Thyroid gland (tissue), 4 donors: ENCODE results near the gene MYDGF. TPM values are rescaled to one million over a fixed set of nuclear protein-coding genes. Genes with fewer than 3 reads are reported as not detected.

Experiments used
- DNase-seq, 2 donors: peaks; one replicate each; pipeline ENCODE4 v3.0.0-alpha.2; 2019
- H3K27ac ChIP-seq, 3 donors: fragments of 200-600 bp; sonication (generic); 1 replicate in 2 of 3; 2 replicates in 1 of 3; pipeline ENCODE4 v1.5.1; 2016 to 2019; ENCODE audit warnings: mild to moderate bottlenecking in 1 of 3, moderate library complexity in 1 of 3
- H3K27me3 ChIP-seq: fragments of 200-600 bp; sonication (generic); one replicate; pipeline ENCODE4 v1.5.1; 2019
- H3K36me3 ChIP-seq, 2 donors: fragments of 200-600 bp; sonication (generic); one replicate each; pipeline ENCODE4 v1.5.1; 2016 to 2019
- H3K4me1 ChIP-seq, 2 donors: fragments of 200-600 bp; sonication (generic); one replicate each; pipeline ENCODE4 v1.5.1; 2017 to 2019
- H3K4me3 ChIP-seq, 3 donors: fragments of 200-600 bp; sonication (generic); replicated peaks in 1 of 3; 1 replicate in 2 of 3; 2 replicates in 1 of 3; pipeline ENCODE4 v1.5.1; 2016; ENCODE audit warnings: mild to moderate bottlenecking in 1 of 3
- H3K9me3 ChIP-seq: fragments of 200-600 bp; sonication (generic); one replicate; pipeline ENCODE4 v1.5.1; 2017
- CTCF ChIP-seq, 6 experiments: fragments of 200-600 bp in 3 of 6; fragments of 450-650 bp in 3 of 6; sonication (generic) in 3 of 6; IDR thresholded peaks; one replicate each; pipeline ENCODE4 v1.5.1; 2016 to 2019; ENCODE audit warnings: antibody characterized with exemption in 6 of 6, mild to moderate bottlenecking in 2 of 6, inconsistent platforms in 1 of 6, moderate library complexity in 1 of 6
- POLR2A ChIP-seq, 2 donors: fragments of 450-650 bp; IDR thresholded peaks; one replicate each; pipeline ENCODE4 v1.6.1; 2017; ENCODE audit warnings: antibody characterized with exemption in 2 of 2, mild to moderate bottlenecking in 2 of 2, moderate library complexity in 1 of 2
- WGBS, 2 donors: methylation state at CpG; one replicate each; pipeline ENCODE4 v1.1.5; 2017; 5-methylcytosine and 5-hydroxymethylcytosine counted together
- intact Hi-C: fragments of 100-400 bp; cut with DNase I; formaldehyde crosslinking; loops from one replicate; pipeline ENCODE4 v1.15.1; 2023
- total RNA-seq, 4 donors: library from RNA; depleted of rRNA; stranded (reverse); fragments of >200 nt; gene quantifications; one replicate each; pipeline ENCODE4 v1.2.3, GENCODE V29; 2016

The MYDGF gene
- total RNA-seq, 4 donors from 2014 or later = 48.0 to 72.6 (median 65.2) TPM

- TF ChIP-seq POLR2A (IDR thresholded peaks at IDR 0.05) (no peak), CTCF (IDR thresholded peaks at IDR 0.05) (no peak)
Observed at GRCh38 chr19:4657835-4658234, 12.3 kb downstream of the MYDGF start.

GRCh38 chr19:4657262-4657661, 12.9 kb downstream of the MYDGF start:
- Histone ChIP-seq H3K4me3 (no peak overlapping the region), H3K27ac (no peak overlapping the region), H3K9me3 (no peaks in the 10 kb centered on the region), H3K27me3 (no peaks in the 10 kb centered on the region), H3K4me1 (no peaks in the 10 kb centered on the region), H3K36me3 (peaks cover 38 to 40% of the 10 kb centered on the region in 2 donors)
- DNase-seq = no peak
- TF ChIP-seq POLR2A (IDR thresholded peaks at IDR 0.05) (no peak), CTCF (IDR thresholded peaks at IDR 0.05) (no peak)
- intact Hi-C loops = no loop called here
- 81 to 83% methylated on average over 11 to 12 of the region's 14 CpGs for WGBS, 2 donors

More at GRCh38 chr19:4657835-4658234, 12.3 kb downstream of the MYDGF start:
- Histone ChIP-seq H3K27me3 (no peaks in the 10 kb centered on the region), H3K36me3 (peaks cover 42 to 44% of the 10 kb centered on the region in 2 donors), H3K9me3 (no peaks in the 10 kb centered on the region), H3K27ac (no peak overlapping the region), H3K4me1 (no peaks in the 10 kb centered on the region), H3K4me3 (no peak overlapping the region)
- intact Hi-C loops = no loop called here
- DNase-seq = no peak
- 83 to 97% methylated on average over 6 to 7 of the region's 8 CpGs for WGBS, 2 donors

GRCh38 chr19:4656102-4656501, 14.0 kb downstream of the MYDGF start:
- H3K9me3 ChIP-seq = no peaks in the 10 kb centered on the region
- no peak for DNase-seq
- intact Hi-C loops = no loop called here
- no peaks in the 10 kb centered on the region for H3K4me1 ChIP-seq
- TF ChIP-seq POLR2A (IDR thresholded peaks at IDR 0.05) (no peak), CTCF (IDR thresholded peaks at IDR 0.05) (no peak)
- H3K27me3 ChIP-seq = no peaks in the 10 kb centered on the region
- no peak overlapping the region for H3K4me3 ChIP-seq
- H3K36me3 ChIP-seq = peaks cover 34 to 37% of the 10 kb centered on the region in 2 donors
- WGBS, 2 donors = 84 to 89% methylated on average over 4 of the region's 8 CpGs
- H3K27ac ChIP-seq = no peak overlapping the region

GRCh38 chr19:4654437-4655361, 15.4 kb downstream of the MYDGF start:
- Histone ChIP-seq H3K27me3 (no peaks in the 10 kb centered on the region), H3K9me3 (no peaks in the 10 kb centered on the region), H3K4me1 (no peaks in the 10 kb centered on the region), H3K36me3 (peaks cover 28 to 30% of the 10 kb centered on the region in 2 donors), H3K27ac (no peak overlapping the region), H3K4me3 (no peak overlapping the region)
- WGBS, 2 donors = 83 to 88% methylated on average over 27 of the region's 27 CpGs
- TF ChIP-seq CTCF (IDR thresholded peaks at IDR 0.05) = no peak
- TF ChIP-seq POLR2A (IDR thresholded peaks at IDR 0.05) = no peak
- DNase-seq = no peak
- intact Hi-C loops = no loop called here

GRCh38 chr19:4653793-4654436, 16.2 kb downstream of the MYDGF start:
- H3K9me3 ChIP-seq = no peaks in the 10 kb centered on the region
- no peaks in the 10 kb centered on the region for H3K27me3 ChIP-seq
- WGBS, 2 donors = 82% methylated on average over 9 to 13 of the region's 13 CpGs
- no peaks in the 10 kb centered on the region for H3K4me1 ChIP-seq
- intact Hi-C loops = no loop called here
- TF ChIP-seq POLR2A (IDR thresholded peaks at IDR 0.05) (no peak), CTCF (IDR thresholded peaks at IDR 0.05) (no peak)
- H3K27ac ChIP-seq = no peak overlapping the region
- H3K36me3 ChIP-seq = peaks cover 20 to 23% of the 10 kb centered on the region in 2 donors
- no peak overlapping the region for H3K4me3 ChIP-seq
- DNase-seq = no peak
